Measurements from ENCODE around the gene P2RY13.

DNA sequence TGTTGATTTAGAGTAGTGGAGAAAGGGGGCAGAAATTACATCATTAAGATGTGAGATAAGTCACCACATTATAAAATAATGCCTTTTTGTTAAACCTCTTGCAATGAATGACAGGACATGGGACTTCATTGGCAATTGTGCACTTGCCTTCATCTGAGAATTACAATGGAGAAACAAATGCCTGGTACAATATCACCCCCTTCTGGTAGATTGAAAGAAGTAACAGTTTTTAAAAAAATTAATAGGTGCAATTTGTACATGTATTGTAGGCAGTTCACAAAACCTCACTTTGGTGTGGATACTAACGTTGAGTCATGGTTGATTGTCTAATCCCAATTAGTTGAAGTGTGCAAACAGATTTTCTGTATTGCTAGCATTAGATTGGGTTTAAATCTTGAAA is 46.4 kb downstream of the P2RY13 start:
- TF ChIP-seq CTCF (IDR thresholded peaks at IDR 0.05 in 2 of 3, conservative IDR thresholded peaks at IDR 0.05 in 1 of 3; ENCODE audit: control insufficient read depth in 2 of 3, extremely low read depth in 1 of 3, insufficient read depth in 1 of 3, low read depth in 3 of 3, low read length in 3 of 3): peak; percentile 49 to 67 (median 53); a peak in 5 of 6 replicates
- no peak for TF ChIP-seq SMAD1 (IDR thresholded peaks at IDR 0.05; ENCODE audit: low read depth, partially characterized antibody)
- no peak for TF ChIP-seq HDGF (IDR thresholded peaks at IDR 0.05)
- TF ChIP-seq CREB1 (IDR thresholded peaks at IDR 0.05; ENCODE audit: low read depth): no peak
- TF ChIP-seq PAX8 (IDR thresholded peaks at IDR 0.05): no peak
- no peak for TF ChIP-seq MYC (IDR thresholded peaks at IDR 0.05; ENCODE audit: insufficient read depth, insufficient read length, insufficient replicate concordance, low read length, severe bottlenecking)
